Stomach smooth muscle (tissue), 2 donors: ENCODE measurements around the gene CYSRT1.

Experiments used
- H3K27ac ChIP-seq: one replicate; pipeline ENCODE4 v1.7.0; 2013; ENCODE audit warnings: mild to moderate bottlenecking, low read length, inconsistent platforms
- H3K27me3 ChIP-seq, 2 donors: one replicate each; pipeline ENCODE4 v1.7.0; 2013; ENCODE audit warnings: low read length in 2 of 2; ENCODE audit not compliant: insufficient read depth in 2 of 2, control insufficient read depth in 1 of 2
- H3K36me3 ChIP-seq, 2 donors: one replicate each; pipeline ENCODE4 v1.7.0; 2013; ENCODE audit warnings: low read length in 2 of 2; ENCODE audit not compliant: control insufficient read depth in 2 of 2, insufficient read depth in 2 of 2
- H3K4me1 ChIP-seq: one replicate; pipeline ENCODE4 v1.7.0; 2013; ENCODE audit warnings: low read length; ENCODE audit not compliant: control insufficient read depth, insufficient read depth
- H3K4me3 ChIP-seq, 2 donors: one replicate each; pipeline ENCODE4 v1.7.0; 2013; ENCODE audit warnings: low read length in 2 of 2
- H3K9ac ChIP-seq, 2 donors: one replicate each; pipeline ENCODE4 v1.7.0; 2013; ENCODE audit warnings: low read length in 2 of 2, mild to moderate bottlenecking in 1 of 2
- H3K9me3 ChIP-seq, 2 donors: one replicate each; pipeline ENCODE4 v1.7.0; 2013; ENCODE audit warnings: low read length in 2 of 2; ENCODE audit not compliant: control insufficient read depth in 2 of 2
- donor health status: healthy.
- donor health status: Pancreatic carcinoma.

Gene CYSRT1

GRCh38 chr9:137213160-137214060, 11.6 kb upstream of the CYSRT1 start:
- H3K4me1 ChIP-seq: no peaks in the 10 kb centered on the region
- H3K27ac ChIP-seq: no peak overlapping the region
- H3K27me3 ChIP-seq: no peaks in the 10 kb centered on the region

GRCh38 chr9:137214620-137215019, 10.4 kb upstream of the CYSRT1 start:
- Histone ChIP-seq H3K36me3 (no peaks in the 10 kb centered on the region), H3K4me1 (no peaks in the 10 kb centered on the region), H3K4me3 (no peak overlapping the region), H3K9ac (no peak overlapping the region), H3K27me3 (no peaks in the 10 kb centered on the region), H3K9me3 (no peaks in the 10 kb centered on the region), H3K27ac (no peak overlapping the region)

More at GRCh38 chr9:137213160-137214060, 11.6 kb upstream of the CYSRT1 start:
- H3K9ac ChIP-seq: no peak overlapping the region
- no peaks in the 10 kb centered on the region for H3K36me3 ChIP-seq
- H3K9me3 ChIP-seq: no peaks in the 10 kb centered on the region
- H3K4me3 ChIP-seq: no peak overlapping the region

GRCh38 chr9:137215196-137215986, 9.6 kb upstream of the CYSRT1 start:
- H3K27ac ChIP-seq: no peak overlapping the region

GRCh38 chr9:137216188-137216965, 8.6 kb upstream of the CYSRT1 start:
- Histone ChIP-seq H3K36me3 (no peaks in the 10 kb centered on the region), H3K9me3 (no peaks in the 10 kb centered on the region), H3K27me3 (no peaks in the 10 kb centered on the region), H3K4me3 (no peak overlapping the region), H3K4me1 (peaks cover under 1% of the 10 kb centered on the region), H3K9ac (no peak overlapping the region), H3K27ac (no peak overlapping the region)

More at GRCh38 chr9:137215196-137215986, 9.6 kb upstream of the CYSRT1 start:
- Histone ChIP-seq H3K4me1 (no peaks in the 10 kb centered on the region), H3K9ac (no peak overlapping the region), H3K27me3 (no peaks in the 10 kb centered on the region), H3K9me3 (no peaks in the 10 kb centered on the region), H3K4me3 (no peak overlapping the region), H3K36me3 (no peaks in the 10 kb centered on the region)

GRCh38 chr9:137217276-137218211, 7.4 kb upstream of the CYSRT1 start:
- Histone ChIP-seq H3K9me3 (no peaks in the 10 kb centered on the region), H3K36me3 (no peaks in the 10 kb centered on the region), H3K27ac (no peak overlapping the region), H3K27me3 (no peaks in the 10 kb centered on the region), H3K4me1 (peaks cover 6% of the 10 kb centered on the region), H3K9ac (no peak overlapping the region), H3K4me3 (peak overlapping the region in 1 of 2 donors; percentile 15)

GRCh38 chr9:137218212-137218753, 6.7 kb upstream of the CYSRT1 start:
- H3K27me3 ChIP-seq: no peaks in the 10 kb centered on the region
- no peak overlapping the region for H3K27ac ChIP-seq
- peaks cover 13% of the 10 kb centered on the region for H3K4me1 ChIP-seq
- H3K36me3 ChIP-seq: no peaks in the 10 kb centered on the region
- no peak overlapping the region for H3K9ac ChIP-seq
- H3K9me3 ChIP-seq: no peaks in the 10 kb centered on the region
- no peak overlapping the region for H3K4me3 ChIP-seq

- Histone ChIP-seq H3K36me3 (no peaks in the 10 kb centered on the region), H3K9ac (no peak overlapping the region), H3K4me3 (no peak overlapping the region), H3K4me1 (peaks cover 16% of the 10 kb centered on the region), H3K27me3 (no peaks in the 10 kb centered on the region), H3K9me3 (no peaks in the 10 kb centered on the region), H3K27ac (no peak overlapping the region)
These were observed 6.2 kb upstream of the CYSRT1 start for GRCh38 chr9:137218754-137219271.

- Histone ChIP-seq H3K27me3 (no peaks in the 10 kb centered on the region), H3K9me3 (no peaks in the 10 kb centered on the region), H3K4me1 (peaks cover 20% of the 10 kb centered on the region), H3K36me3 (no peaks in the 10 kb centered on the region), H3K27ac (no peak overlapping the region), H3K9ac (no peak overlapping the region), H3K4me3 (no peak overlapping the region)
These were observed 5.1 kb upstream of the CYSRT1 start for GRCh38 chr9:137219757-137220316.

- Histone ChIP-seq H3K9me3 (no peaks in the 10 kb centered on the region), H3K4me1 (peaks cover 20% of the 10 kb centered on the region), H3K27ac (no peak overlapping the region), H3K4me3 (no peak overlapping the region), H3K9ac (no peak overlapping the region), H3K27me3 (no peaks in the 10 kb centered on the region), H3K36me3 (no peaks in the 10 kb centered on the region)
These were observed 4.5 kb upstream of the CYSRT1 start for GRCh38 chr9:137220317-137221094.
